K562 (cell line): ENCODE data around the gene INHBC. TPM values are rescaled to one million over a fixed set of nuclear protein-coding genes. Genes with fewer than 3 reads are reported as not detected.
A peak's percentile ranks its signal among the peaks of the same experiment; 100 is the strongest.

Experiments used
- ATF4 ChIP-seq: fragments of 450-650 bp; formaldehyde crosslinking; IDR thresholded peaks from 2 replicates; pipeline ENCODE4 v1.4.0; 2022; ENCODE audit warnings: mild to moderate bottlenecking, moderate library complexity
- CEBPG ChIP-seq, 3 experiments: fragments of 200-800 bp in 1 of 3; sonication (Bioruptor generic) in 1 of 3; sonication (generic) in 1 of 3; formaldehyde crosslinking in 1 of 3; IDR thresholded peaks in 2 of 3; conservative IDR thresholded peaks in 1 of 3; 2 replicates each; pipeline versions ENCODE4 v1.6.1 to v1.8.0; 2016 to 2022; ENCODE audit warnings: missing compliant biosample characterization in 2 of 3, missing genetic modification characterization in 2 of 3, mild to moderate bottlenecking in 1 of 3, missing genetic modification reagents in 1 of 3
- EP300 ChIP-seq: IDR thresholded peaks from 2 replicates; pipeline ENCODE4 v1.6.1; 2012; ENCODE audit warnings: low read length, improper control_type of control experiment
- ETS1 ChIP-seq: conservative IDR thresholded peaks from 2 replicates; pipeline ENCODE4 v1.6.1; 2011; ENCODE audit warnings: low read depth, mild to moderate bottlenecking, low read length; ENCODE audit not compliant: control insufficient read depth
- FOXP4 ChIP-seq: sonication (generic); formaldehyde crosslinking; IDR thresholded peaks from 2 replicates; pipeline ENCODE4 v1.8.0; 2022; ENCODE audit warnings: mild to moderate bottlenecking, missing genetic modification reagents, borderline replicate concordance
- HDAC8 ChIP-seq: fragments of 450-650 bp; IDR thresholded peaks from 2 replicates; pipeline ENCODE4 v1.6.1; 2016; ENCODE audit warnings: mild to moderate bottlenecking, missing genetic modification characterization, moderate library complexity, missing compliant biosample characterization
- HDGF ChIP-seq: fragments of 450-650 bp; IDR thresholded peaks from 2 replicates; pipeline ENCODE4 v1.6.1; 2016
- HNRNPLL ChIP-seq: fragments of 200-400 bp; formaldehyde crosslinking; IDR thresholded peaks from 2 replicates; pipeline ENCODE4 v1.6.1; 2017; ENCODE audit warnings: low read length, low read depth, mild to moderate bottlenecking; ENCODE audit not compliant: poor library complexity, severe bottlenecking
- L3MBTL2 ChIP-seq: fragments of 450-650 bp; IDR thresholded peaks from 2 replicates; pipeline ENCODE4 v1.6.1; 2016; ENCODE audit warnings: mild to moderate bottlenecking, moderate library complexity
- MBD2 ChIP-seq: sonication (generic); IDR thresholded peaks from 2 replicates; pipeline ENCODE4 v1.6.1; 2016; ENCODE audit warnings: low read depth, borderline replicate concordance
- PHF8 ChIP-seq: fragments of 200-600 bp; sonication (generic); IDR thresholded peaks from 2 replicates; pipeline ENCODE4 v1.6.1; 2012; ENCODE audit warnings: mixed run types, mild to moderate bottlenecking, inconsistent platforms, low read length, moderate library complexity, borderline replicate concordance
- RBM25 ChIP-seq: fragments of 200-400 bp; formaldehyde crosslinking; IDR thresholded peaks from 2 replicates; pipeline ENCODE4 v1.6.1; 2018; ENCODE audit warnings: low read length, low read depth, moderate library complexity; ENCODE audit not compliant: severe bottlenecking
- SMAD4 ChIP-seq: fragments of 250-450 bp; sonication (Bioruptor Pico); conservative IDR thresholded peaks from 2 replicates; pipeline ENCODE4 v1.8.0; 2021; ENCODE audit warnings: inconsistent platforms, mild to moderate bottlenecking, moderate library complexity
- SRF ChIP-seq, 2 experiments: fragments of 250-450, 450-650 bp in 1 of 2; sonication (Bioruptor Pico) in 1 of 2; sonication (generic) in 1 of 2; formaldehyde crosslinking; IDR thresholded peaks; 2 replicates each; pipeline versions ENCODE4 v1.5.0 to v1.5.1; 2020 to 2022; ENCODE audit warnings: mild to moderate bottlenecking in 1 of 2, missing genetic modification reagents in 1 of 2
- XRCC3 ChIP-seq: fragments of 450-650 bp; IDR thresholded peaks from 2 replicates; pipeline ENCODE4 v1.6.1; 2017; ENCODE audit warnings: mild to moderate bottlenecking, moderate library complexity
- ZBTB1 ChIP-seq: sonication (generic); formaldehyde crosslinking; IDR thresholded peaks from 2 replicates; pipeline ENCODE4 v1.8.1; 2023; ENCODE audit warnings: missing genetic modification reagents, low read depth, mild to moderate bottlenecking, borderline replicate concordance
- ZNF143 ChIP-seq: sonication (generic); formaldehyde crosslinking; IDR thresholded peaks from 2 replicates; pipeline ENCODE4 v1.9.0; 2022; ENCODE audit warnings: mild to moderate bottlenecking, missing genetic modification reagents
- ZNF316 ChIP-seq: fragments of 450-650 bp; IDR thresholded peaks from 2 replicates; pipeline ENCODE4 v1.6.1; 2016
- ZNF445 ChIP-seq: fragments of 250-450 bp; sonication (Bioruptor Pico); IDR thresholded peaks from 2 replicates; pipeline ENCODE4 v1.4.0; 2020; ENCODE audit warnings: low read depth, mild to moderate bottlenecking, moderate library complexity
- ZNF644 ChIP-seq: fragments of 200-800 bp; sonication (Bioruptor generic); IDR thresholded peaks from 2 replicates; pipeline ENCODE4 v1.6.1; 2016; ENCODE audit warnings: low read depth, missing genetic modification characterization, missing compliant biosample characterization
- polyA plus RNA-seq, 8 experiments: library from polyadenylated mRNA; depleted of rRNA in 4 of 8; stranded (reverse) in 5 of 8; unstranded in 3 of 8; fragments of >200 nt; fragmentation: Nextera tagmentation in 2 of 8; fragmentation: Illumina TruSeq in 1 of 8; extraction: Ambion mirVana in 2 of 8; extraction: Trizol in 1 of 8; gene quantifications; 2 replicates each; pipeline versions ENCODE4 v1.2.1 to v1.2.3, GENCODE V29; 2011 to 2014; ENCODE audit warnings: inconsistent platforms in 1 of 8, missing spikeins in 1 of 8
- total RNA-seq, 7 experiments: library from RNA; depleted of rRNA in 6 of 7; stranded (reverse); fragments of >200 nt in 6 of 7; fragmentation: Illumina TruSeq in 2 of 7; extraction: Trizol in 2 of 7; gene quantifications; 2 replicates each; pipeline versions ENCODE4 v1.2.1 to v1.2.3, GENCODE V29; 2011 to 2021; ENCODE audit warnings: low replicate concordance in 1 of 7
- TF ChIP-seq, protein P1 (sequence below): fragments of 250-450 bp; sonication (Bioruptor Pico); IDR thresholded peaks from 2 replicates; pipeline ENCODE4 v1.4.0; 2020; ENCODE audit warnings: mild to moderate bottlenecking

INHBC gene
- total and polyA plus RNA-seq, 9 of the 15 experiments (the other 6 are each of a cell fraction or from before 2014, with no cell fraction given): 0.07 to 0.24 (median 0.15) TPM; not detected in 4

DNA sequence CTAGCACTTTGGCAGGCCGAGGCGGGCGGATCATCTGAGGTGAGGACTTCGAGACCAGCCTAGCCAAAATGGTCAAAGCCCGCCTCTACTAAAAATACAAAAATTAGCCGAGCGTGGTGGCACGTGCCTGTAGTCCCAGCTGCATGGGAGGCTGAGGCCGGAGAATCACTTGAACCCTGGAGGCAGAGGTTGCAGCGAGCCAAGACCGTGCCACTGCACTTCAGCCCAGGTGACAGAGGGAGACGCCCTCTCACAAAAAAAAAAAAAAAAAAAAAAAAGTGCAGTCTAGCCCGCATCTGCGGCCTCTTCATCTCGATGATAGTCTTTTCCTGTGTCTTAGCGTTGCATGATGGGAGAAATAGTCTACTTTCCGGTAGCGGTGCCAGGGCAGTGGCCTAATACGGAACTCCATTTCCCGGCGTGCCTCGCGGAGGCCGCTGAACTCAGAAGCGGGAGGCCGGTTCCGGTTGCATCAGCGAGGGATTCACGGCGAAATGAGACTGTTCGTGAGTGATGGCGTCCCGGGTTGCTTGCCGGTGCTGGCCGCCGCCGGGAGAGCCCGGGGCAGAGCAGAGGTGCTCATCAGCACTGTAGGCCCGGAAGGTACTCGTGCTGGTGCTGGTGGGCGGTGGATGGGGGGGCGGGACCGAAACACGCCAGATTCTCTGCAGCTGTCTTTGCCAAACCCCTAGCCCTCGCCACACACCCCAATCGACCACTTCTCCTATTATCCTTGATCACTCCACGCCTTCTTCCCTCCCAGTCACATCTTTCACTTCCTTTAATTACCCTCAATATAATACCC, 53.2 kb downstream of the INHBC start, which contains the start of gene MARS1 (continued):
- peak; percentile 100 for TF ChIP-seq ATF4
- peak; percentile 99 for TF ChIP-seq CEBPG (CRISPR knock-in tag; IDR thresholded peaks at IDR 0.05)
- TF ChIP-seq CEBPG (tag; conservative IDR thresholded peaks at IDR 0.05 in 1 of 2, IDR thresholded peaks at IDR 0.05 in 1 of 2): peak; percentile 95 to 97
- peak; percentile 55; the same call in 1 of the 2 replicates for TF ChIP-seq FOXP4 (CRISPR knock-in tag)
- TF ChIP-seq ZNF143 (CRISPR knock-in tag): peak; percentile 93
- TF ChIP-seq, protein P1, sequence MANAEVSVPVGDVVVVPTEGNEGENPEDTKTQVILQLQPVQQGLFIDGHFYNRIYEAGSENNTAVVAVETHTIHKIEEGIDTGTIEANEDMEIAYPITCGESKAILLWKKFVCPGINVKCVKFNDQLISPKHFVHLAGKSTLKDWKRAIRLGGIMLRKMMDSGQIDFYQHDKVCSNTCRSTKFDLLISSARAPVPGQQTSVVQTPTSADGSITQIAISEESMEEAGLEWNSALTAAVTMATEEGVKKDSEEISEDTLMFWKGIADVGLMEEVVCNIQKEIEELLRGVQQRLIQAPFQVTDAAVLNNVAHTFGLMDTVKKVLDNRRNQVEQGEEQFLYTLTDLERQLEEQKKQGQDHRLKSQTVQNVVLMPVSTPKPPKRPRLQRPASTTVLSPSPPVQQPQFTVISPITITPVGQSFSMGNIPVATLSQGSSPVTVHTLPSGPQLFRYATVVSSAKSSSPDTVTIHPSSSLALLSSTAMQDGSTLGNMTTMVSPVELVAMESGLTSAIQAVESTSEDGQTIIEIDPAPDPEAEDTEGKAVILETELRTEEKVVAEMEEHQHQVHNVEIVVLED: peak; percentile 30; the same call in 1 of the 2 replicates
- TF ChIP-seq HNRNPLL: peak; percentile 28
- TF ChIP-seq SMAD4 (CRISPR knock-in tag): no peak; the same call in 1 of the 2 replicates
- TF ChIP-seq ZBTB1 (CRISPR knock-in tag): peak; percentile 78; the same call in 1 of the 2 replicates
- TF ChIP-seq PHF8: peak; percentile 93; the same call in 1 of the 2 replicates
- no peak for TF ChIP-seq HDAC8
- TF ChIP-seq ZNF445 (CRISPR knock-in tag): no peak
- peak; percentile 90 for TF ChIP-seq ZNF644
- TF ChIP-seq MBD2: peak; percentile 74
- no peak for TF ChIP-seq XRCC3
- peak in 1 of 2 experiments; percentile 72; a peak in 1 of 4 replicates for TF ChIP-seq SRF (CRISPR knock-in tag; IDR thresholded peaks at IDR 0.05)
- TF ChIP-seq ETS1: peak; percentile 94
- TF ChIP-seq RBM25: no peak
- TF ChIP-seq EP300: peak; percentile 53
- no peak for TF ChIP-seq ZNF316
- 0 out of 2 replicates have a peak, but pooled peaks have one; percentile 54 for TF ChIP-seq HDGF
- TF ChIP-seq L3MBTL2: peak; percentile 67
